IMR-90 (cell line): ENCODE results near the gene CLHC1.
"Not testable (repeated sequence)": the region's sequence is repeated elsewhere in the genome, so short reads cannot be mapped to it uniquely, and the experiment has no call there.

ENCODE experiments used
- CTCF ChIP-seq: conservative IDR thresholded peaks from 2 replicates; pipeline ENCODE4 v1.5.1; 2012; ENCODE audit warnings: mild to moderate bottlenecking, low read depth, low read length, improper control_type of control experiment
- MAFK ChIP-seq: IDR thresholded peaks from 2 replicates; pipeline ENCODE4 v1.6.1; 2012; ENCODE audit warnings: low read depth, low read length, improper control_type of control experiment
- POLR2A ChIP-seq: IDR thresholded peaks from 2 replicates; pipeline ENCODE4 v1.6.1; 2012; ENCODE audit warnings: mild to moderate bottlenecking, low read depth, low read length
- USF2 ChIP-seq: fragments of 150-350 bp; IDR thresholded peaks from 2 replicates; pipeline ENCODE4 v1.6.1; 2017; ENCODE audit warnings: mild to moderate bottlenecking, antibody characterized with exemption, low read length, low read depth

GRCh38 chr2:55259586-55259985 is 27.5 kb upstream of the CLHC1 start:
- TF ChIP-seq CTCF, MAFK, POLR2A, USF2: not testable (repeated sequence)
